Measurements from ENCODE around the gene IL21R. TPM values are rescaled to one million over a fixed set of nuclear protein-coding genes. Genes with fewer than 3 reads are reported as not detected.

Gene IL21R
- total RNA-seq, 1 donor from 2014 or later, result 0.05 TPM

DNA sequence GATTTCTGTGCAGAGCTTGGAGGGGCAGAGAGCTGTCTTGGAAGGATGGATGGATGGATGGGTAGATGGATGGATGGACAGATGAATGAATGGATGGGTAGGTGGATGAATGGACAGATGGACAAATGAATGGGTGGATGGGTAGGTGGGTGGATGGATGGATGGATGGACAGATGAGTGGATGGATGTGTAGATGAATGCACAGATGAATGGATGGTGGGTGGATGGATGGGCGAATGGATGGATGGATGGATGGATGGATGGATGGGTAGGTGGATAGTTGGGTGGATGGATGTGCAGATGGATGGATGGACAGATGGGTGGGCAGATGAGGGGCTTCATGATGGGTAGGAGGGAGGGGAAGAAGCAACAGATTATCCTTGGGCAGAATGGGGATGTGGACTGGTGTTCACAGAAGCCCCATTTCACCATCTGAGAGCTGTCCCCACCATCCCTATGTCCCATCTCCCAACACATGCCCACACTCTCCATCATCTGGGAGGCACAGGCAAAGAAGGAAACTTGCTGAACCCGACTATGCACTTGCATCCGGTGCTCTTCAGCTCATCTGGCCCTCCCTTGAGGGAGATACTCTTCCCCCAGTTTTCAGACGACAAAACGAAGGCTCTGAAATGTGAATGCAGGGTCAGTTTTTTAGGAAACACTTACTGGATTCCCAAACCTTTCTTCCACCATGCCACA, 57.2 kb downstream of the IL21R start:
- TF ChIP-seq, protein P1, sequence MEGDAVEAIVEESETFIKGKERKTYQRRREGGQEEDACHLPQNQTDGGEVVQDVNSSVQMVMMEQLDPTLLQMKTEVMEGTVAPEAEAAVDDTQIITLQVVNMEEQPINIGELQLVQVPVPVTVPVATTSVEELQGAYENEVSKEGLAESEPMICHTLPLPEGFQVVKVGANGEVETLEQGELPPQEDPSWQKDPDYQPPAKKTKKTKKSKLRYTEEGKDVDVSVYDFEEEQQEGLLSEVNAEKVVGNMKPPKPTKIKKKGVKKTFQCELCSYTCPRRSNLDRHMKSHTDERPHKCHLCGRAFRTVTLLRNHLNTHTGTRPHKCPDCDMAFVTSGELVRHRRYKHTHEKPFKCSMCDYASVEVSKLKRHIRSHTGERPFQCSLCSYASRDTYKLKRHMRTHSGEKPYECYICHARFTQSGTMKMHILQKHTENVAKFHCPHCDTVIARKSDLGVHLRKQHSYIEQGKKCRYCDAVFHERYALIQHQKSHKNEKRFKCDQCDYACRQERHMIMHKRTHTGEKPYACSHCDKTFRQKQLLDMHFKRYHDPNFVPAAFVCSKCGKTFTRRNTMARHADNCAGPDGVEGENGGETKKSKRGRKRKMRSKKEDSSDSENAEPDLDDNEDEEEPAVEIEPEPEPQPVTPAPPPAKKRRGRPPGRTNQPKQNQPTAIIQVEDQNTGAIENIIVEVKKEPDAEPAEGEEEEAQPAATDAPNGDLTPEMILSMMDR (IDR thresholded peaks at IDR 0.05; ENCODE audit: borderline replicate concordance), result no peak
- H3K9me3 ChIP-seq (replicated peaks), result no peaks in the 10 kb centered on the region
- peaks cover 43% of the 10 kb centered on the region for H3K4me1 ChIP-seq
- intact Hi-C loops (cut with micrococcal nuclease), result loop anchor here (5.0 kb wide), 1 partner anchor 282 kb away; no protein-coding TSS in a partner anchor
- peaks cover 43% of the 10 kb centered on the region for H3K36me3 ChIP-seq
- DNase-seq, result no peak
- peak overlapping the region; percentile 48 for H3K27ac ChIP-seq (replicated peaks)
- no peaks in the 10 kb centered on the region for H3K27me3 ChIP-seq (ENCODE audit: low read depth)
- H3K4me3 ChIP-seq, result no peak overlapping the region

DNA sequence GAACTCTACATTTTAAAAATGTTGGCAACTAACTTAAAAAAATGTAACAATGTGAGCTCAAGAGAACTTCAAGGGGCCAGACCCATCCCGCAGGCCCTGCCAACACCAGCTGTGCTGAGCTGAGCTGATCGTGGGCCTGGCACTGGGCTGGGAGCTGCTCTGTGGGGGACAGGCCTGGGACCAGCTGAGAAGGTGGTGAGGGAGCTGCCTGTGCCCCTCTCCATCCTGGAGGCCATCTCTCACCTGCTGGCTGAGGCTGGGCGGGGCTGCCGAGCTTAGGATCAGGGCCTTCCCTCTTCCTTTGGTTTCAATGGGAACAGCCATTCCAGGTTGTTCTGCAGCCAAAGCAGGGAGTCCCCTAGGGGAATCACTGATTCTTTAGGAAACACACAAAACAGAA, 58.2 kb downstream of the IL21R start:
- intact Hi-C loops (cut with micrococcal nuclease), result no loop called here
- Histone ChIP-seq H3K4me3 (no peak overlapping the region), H3K4me1 (peaks cover 42% of the 10 kb centered on the region), H3K36me3 (peaks cover 54% of the 10 kb centered on the region), H3K27me3 (ENCODE audit: low read depth) (no peaks in the 10 kb centered on the region), H3K9me3 (replicated peaks) (no peaks in the 10 kb centered on the region), H3K27ac (replicated peaks) (peak overlapping the region; percentile 48)
- no peak for DNase-seq
- TF ChIP-seq, protein P1 (IDR thresholded peaks at IDR 0.05; ENCODE audit: borderline replicate concordance), result no peak

DNA sequence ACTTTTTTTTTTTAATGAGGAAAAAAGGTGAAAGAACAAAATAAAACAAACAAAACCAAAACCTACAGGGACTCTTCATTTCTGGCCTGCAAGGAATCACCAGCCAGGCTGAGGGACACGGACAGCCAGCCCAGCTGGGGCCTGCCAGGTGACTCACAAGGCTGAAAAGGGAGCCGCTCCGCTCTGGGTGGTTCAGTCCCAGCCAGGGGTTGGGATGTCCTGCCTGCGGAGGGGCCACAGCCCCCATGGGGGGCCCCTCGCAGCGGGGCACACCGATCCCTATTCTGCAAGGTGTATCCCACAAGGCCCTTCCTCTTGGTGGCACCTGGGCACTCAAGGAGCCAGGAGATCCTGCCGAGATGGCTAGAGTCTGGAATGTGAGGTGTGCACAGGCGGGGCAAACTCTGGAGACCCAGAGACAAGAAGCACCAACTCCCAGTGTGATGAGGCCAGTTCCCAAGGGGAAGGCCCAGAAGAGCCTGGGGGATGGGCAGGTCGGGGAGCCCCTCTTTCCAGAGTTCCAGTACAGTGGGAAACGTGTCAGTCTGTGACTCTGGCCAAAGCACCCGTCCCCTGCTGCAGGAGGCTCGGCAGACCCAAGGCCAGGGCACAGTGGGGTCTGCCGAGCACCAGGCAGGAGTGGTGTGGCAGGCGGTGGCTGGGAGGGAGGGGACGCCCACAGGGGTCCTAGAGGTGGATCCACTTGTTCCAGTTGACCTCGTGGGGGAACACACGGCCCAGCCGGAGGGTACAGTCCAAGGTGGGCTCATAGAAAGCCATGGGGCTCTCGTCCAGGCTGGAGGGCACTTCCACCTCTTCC, 58.9 kb downstream of the IL21R start:
- Histone ChIP-seq H3K27me3 (ENCODE audit: low read depth) (no peaks in the 10 kb centered on the region), H3K9me3 (replicated peaks) (no peaks in the 10 kb centered on the region), H3K4me3 (no peak overlapping the region), H3K4me1 (peaks cover 35% of the 10 kb centered on the region), H3K36me3 (peaks cover 61% of the 10 kb centered on the region), H3K27ac (replicated peaks) (peak overlapping the region; percentile 48)
- intact Hi-C loops (cut with micrococcal nuclease), result no loop called here
- DNase-seq, result no peak
- TF ChIP-seq, protein P1 (IDR thresholded peaks at IDR 0.05; ENCODE audit: borderline replicate concordance), result no peak

DNA sequence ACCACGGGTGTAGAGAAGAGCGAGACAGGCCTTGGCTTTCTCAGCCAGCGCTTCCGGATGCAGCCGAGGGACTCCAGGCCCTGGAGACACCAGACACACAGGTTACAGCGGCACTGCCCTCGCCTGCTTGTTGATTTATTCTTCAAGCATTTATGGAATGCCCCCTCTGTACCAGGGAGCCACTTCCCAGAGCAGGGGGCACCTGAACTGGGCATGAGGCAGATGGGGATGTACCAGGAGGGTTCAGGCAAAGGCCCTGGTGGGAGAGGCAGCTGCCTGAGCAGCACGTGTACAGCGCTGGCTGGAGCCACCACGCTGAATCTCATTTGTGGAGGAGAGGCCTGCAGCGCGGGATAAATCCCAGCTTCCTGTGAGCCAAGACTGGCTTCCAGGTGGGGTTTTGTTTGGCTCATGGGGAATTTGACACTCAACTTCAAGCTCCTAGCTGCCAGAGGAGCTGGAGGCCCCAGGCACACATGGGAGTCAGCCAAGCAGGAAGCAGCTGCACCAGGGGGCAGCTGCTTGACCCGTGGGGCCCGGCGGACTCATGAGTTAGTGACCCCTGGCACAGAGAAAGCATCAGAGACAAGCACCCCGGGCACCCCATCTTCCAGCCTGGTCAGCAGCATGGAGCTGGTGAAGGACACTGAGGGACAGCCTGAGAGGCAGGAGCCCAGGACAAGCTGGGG, 59.7 kb downstream of the IL21R start:
- Histone ChIP-seq H3K36me3 (peaks cover 68% of the 10 kb centered on the region), H3K4me1 (peaks cover 30% of the 10 kb centered on the region), H3K4me3 (no peak overlapping the region), H3K9me3 (replicated peaks) (no peaks in the 10 kb centered on the region), H3K27me3 (ENCODE audit: low read depth) (no peaks in the 10 kb centered on the region), H3K27ac (replicated peaks) (peak overlapping the region; percentile 48)
- DNase-seq, result no peak
- intact Hi-C loops (cut with micrococcal nuclease), result no loop called here
- TF ChIP-seq, protein P1 (IDR thresholded peaks at IDR 0.05; ENCODE audit: borderline replicate concordance), result no peak

DNA sequence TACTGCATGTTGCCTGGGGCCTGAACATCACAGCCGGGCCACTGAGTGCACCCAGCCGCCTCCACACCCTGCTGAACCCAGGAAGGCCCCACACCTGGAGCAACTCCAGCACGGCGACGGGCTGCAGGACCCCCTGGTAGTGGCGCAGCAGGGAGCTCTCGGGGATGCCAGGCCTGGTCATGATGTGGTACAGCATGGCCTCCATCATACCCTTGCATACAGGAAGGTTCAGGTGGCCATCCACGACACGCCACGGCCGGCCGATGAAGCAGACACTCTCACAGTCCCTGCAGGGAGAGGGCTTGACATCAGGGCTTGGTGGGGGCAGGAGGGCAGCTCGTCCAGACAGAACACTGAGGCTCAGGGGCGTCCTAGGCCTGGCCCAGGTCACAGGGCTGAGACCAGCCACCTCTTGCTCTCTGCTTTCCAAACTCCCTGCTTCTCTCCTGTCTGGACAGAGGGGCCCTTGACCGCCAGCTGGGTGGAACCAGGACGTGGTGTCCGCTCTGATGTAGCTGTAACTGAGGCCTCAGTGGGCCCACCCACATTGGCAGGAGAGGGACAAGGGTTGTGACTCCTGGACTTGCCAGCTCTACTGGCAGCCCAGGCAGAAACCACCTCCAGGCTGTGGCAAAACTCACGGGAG, 60.3 kb downstream of the IL21R start:
- TF ChIP-seq, protein P1 (IDR thresholded peaks at IDR 0.05; ENCODE audit: borderline replicate concordance), result no peak
- peaks cover 23% of the 10 kb centered on the region for H3K4me1 ChIP-seq
- H3K9me3 ChIP-seq (replicated peaks), result no peaks in the 10 kb centered on the region
- H3K36me3 ChIP-seq, result peaks cover 75% of the 10 kb centered on the region
- no peak for DNase-seq
- H3K27ac ChIP-seq (replicated peaks), result no peak overlapping the region
- H3K4me3 ChIP-seq, result no peak overlapping the region
- intact Hi-C loops (cut with micrococcal nuclease), result no loop called here
- no peaks in the 10 kb centered on the region for H3K27me3 ChIP-seq (ENCODE audit: low read depth)
